DOHH2 (cell line): ENCODE measurements around the gene TNFRSF17.

ENCODE experiments used
- H3F3A ChIP-seq: fragments of 200-600 bp; sonication (generic), shearing (Covaris generic); 2 replicates; pipeline ENCODE4 v1.6.0; 2016; ENCODE audit warnings: antibody characterized with exemption, mild to moderate bottlenecking; ENCODE audit not compliant: control insufficient read depth, insufficient read depth
- H3K27ac ChIP-seq: fragments of 200-600 bp; sonication (generic); 2 replicates; pipeline ENCODE4 v1.5.1; 2014; ENCODE audit warnings: low read depth, mild to moderate bottlenecking, low read length, moderate library complexity
- H3K27me3 ChIP-seq: fragments of 200-600 bp; sonication (generic); 2 replicates; pipeline ENCODE4 v1.6.1; 2014; ENCODE audit warnings: mild to moderate bottlenecking, low read length, mixed read lengths; ENCODE audit not compliant: control insufficient read depth
- H3K36me3 ChIP-seq: fragments of 200-600 bp; sonication (generic); 2 replicates; pipeline ENCODE4 v1.6.1; 2014; ENCODE audit warnings: mild to moderate bottlenecking, low read length, moderate library complexity, mixed read lengths; ENCODE audit not compliant: control insufficient read depth
- H3K4me1 ChIP-seq: fragments of 200-600 bp; sonication (generic); 2 replicates; pipeline ENCODE4 v1.6.1; 2014; ENCODE audit warnings: mild to moderate bottlenecking, low read length, mixed read lengths; ENCODE audit not compliant: control insufficient read depth
- H3K4me2 ChIP-seq: fragments of 200-600 bp; sonication (generic); 2 replicates; pipeline ENCODE4 v1.6.0; 2014; ENCODE audit warnings: mild to moderate bottlenecking, low read length, moderate library complexity
- H3K4me3 ChIP-seq: fragments of 200-600 bp; sonication (generic); 2 replicates; pipeline ENCODE4 v1.5.1; 2014; ENCODE audit warnings: mild to moderate bottlenecking, low read length, mixed read lengths
- H3K79me2 ChIP-seq: fragments of 200-600 bp; sonication (generic); 2 replicates; pipeline ENCODE4 v1.6.1; 2014; ENCODE audit warnings: mild to moderate bottlenecking, low read length, mixed read lengths; ENCODE audit not compliant: control insufficient read depth
- H3K9me2 ChIP-seq: fragments of 200-600 bp; sonication (generic); replicated peaks from 2 replicates; pipeline ENCODE4 v1.6.1; 2014; ENCODE audit warnings: mild to moderate bottlenecking, low read length, mixed read lengths; ENCODE audit not compliant: control insufficient read depth
- H3K9me3 ChIP-seq: fragments of 200-600 bp; sonication (generic); 2 replicates; pipeline ENCODE4 v1.6.1; 2014; ENCODE audit warnings: antibody characterized with exemption, low read length, mixed read lengths; ENCODE audit not compliant: control insufficient read depth, insufficient read depth
- H4K20me1 ChIP-seq: fragments of 200-600 bp; sonication (generic); 2 replicates; pipeline ENCODE4 v1.6.0; 2014; ENCODE audit warnings: low read depth, mild to moderate bottlenecking, antibody characterized with exemption, low read length, moderate library complexity; ENCODE audit not compliant: control insufficient read depth, insufficient read depth
- CTCF ChIP-seq: fragments of 200-600 bp; sonication (generic); IDR thresholded peaks from one replicate; pipeline ENCODE4 v1.5.1; 2014; ENCODE audit warnings: antibody characterized with exemption, mild to moderate bottlenecking, low read depth, low read length; ENCODE audit not compliant: poor library complexity, severe bottlenecking
- EZH2phosphoT487 ChIP-seq: fragments of 200-600 bp; sonication (generic); IDR thresholded peaks from 2 replicates; pipeline ENCODE4 v1.6.1; 2017; ENCODE audit warnings: borderline replicate concordance, mild to moderate bottlenecking, antibody characterized with exemption, low read length, moderate library complexity, mixed read lengths

The TNFRSF17 gene

GRCh38 chr16:11980136-11980844 is 15.3 kb downstream of the TNFRSF17 start:
- Histone ChIP-seq H3K4me3 (peak overlapping the region; percentile 46), H3K9me3 (no peaks in the 10 kb centered on the region), H3K36me3 (peaks cover 14% of the 10 kb centered on the region), H3K4me1 (peaks cover 58% of the 10 kb centered on the region), H4K20me1 (no peaks in the 10 kb centered on the region), H3K9me2 (no peaks in the 10 kb centered on the region), H3K79me2 (peaks cover 94% of the 10 kb centered on the region), H3K27me3 (no peaks in the 10 kb centered on the region), H3F3A (peaks cover 6% of the 10 kb centered on the region), H3K27ac (peak overlapping the region; percentile 25; the same call in 1 of the 2 replicates), H3K4me2 (peak overlapping the region; percentile 95)
- TF ChIP-seq EZH2phosphoT487, result no peak
- TF ChIP-seq CTCF, result no peak

GRCh38 chr16:11985250-11985649 is 20.2 kb downstream of the TNFRSF17 start:
- Histone ChIP-seq H3K27ac (no peak overlapping the region), H3K36me3 (0 out of 2 replicates have a peak, but pooled peaks cover 5% of the 10 kb centered on the region), H3K4me3 (no peak overlapping the region), H4K20me1 (no peaks in the 10 kb centered on the region), H3F3A (peaks cover 2% of the 10 kb centered on the region; the same call in 1 of the 2 replicates), H3K4me1 (peaks cover 43% of the 10 kb centered on the region), H3K4me2 (no peak overlapping the region), H3K9me3 (no peaks in the 10 kb centered on the region), H3K27me3 (no peaks in the 10 kb centered on the region), H3K79me2 (peaks cover 91% of the 10 kb centered on the region), H3K9me2 (no peaks in the 10 kb centered on the region)
- TF ChIP-seq EZH2phosphoT487, result no peak

DNA sequence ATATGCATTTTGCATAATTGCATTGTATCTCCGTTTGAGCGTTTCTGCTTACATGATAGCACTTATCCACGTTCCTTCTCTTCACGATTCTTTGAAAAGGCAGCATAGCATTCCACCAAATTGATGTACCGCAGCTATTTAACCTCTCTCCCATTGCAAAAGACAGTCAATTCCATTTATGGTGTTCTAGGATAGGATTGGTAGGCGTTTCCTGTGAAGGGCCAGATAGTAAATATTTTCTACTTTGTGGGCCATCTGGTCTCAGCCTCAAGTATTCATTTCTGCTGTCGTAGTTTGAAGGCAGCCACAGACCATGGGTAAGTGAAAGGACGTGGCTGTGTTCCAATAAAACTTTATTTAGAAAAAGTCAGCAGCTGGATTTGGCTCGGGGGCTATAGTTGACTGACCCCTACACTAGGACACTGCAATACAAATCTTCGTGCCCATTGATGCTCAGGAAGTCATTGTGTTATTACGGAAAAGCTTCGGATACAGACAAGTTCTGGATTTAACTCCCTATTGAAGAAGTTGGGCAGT is 21.6 kb downstream of the TNFRSF17 start:
- peaks cover 30% of the 10 kb centered on the region for H3K4me1 ChIP-seq
- peaks cover 87% of the 10 kb centered on the region for H3K79me2 ChIP-seq
- no peaks in the 10 kb centered on the region for H3F3A ChIP-seq
- TF ChIP-seq CTCF (no peak), EZH2phosphoT487 (no peak)
- H3K4me3 ChIP-seq, result no peak overlapping the region
- H3K4me2 ChIP-seq, result no peak overlapping the region
- H3K9me3 ChIP-seq, result no peaks in the 10 kb centered on the region
- H3K36me3 ChIP-seq, result no peaks in the 10 kb centered on the region
- H3K9me2 ChIP-seq, result no peaks in the 10 kb centered on the region
- H4K20me1 ChIP-seq, result no peaks in the 10 kb centered on the region
- no peaks in the 10 kb centered on the region for H3K27me3 ChIP-seq
- no peak overlapping the region for H3K27ac ChIP-seq

- Histone ChIP-seq H3K4me3 (no peak overlapping the region), H3F3A (no peaks in the 10 kb centered on the region), H3K4me2 (no peak overlapping the region), H4K20me1 (no peaks in the 10 kb centered on the region), H3K9me2 (no peaks in the 10 kb centered on the region), H3K79me2 (peaks cover 83% of the 10 kb centered on the region), H3K4me1 (peaks cover 24% of the 10 kb centered on the region), H3K27ac (no peak overlapping the region), H3K27me3 (no peaks in the 10 kb centered on the region), H3K9me3 (no peaks in the 10 kb centered on the region), H3K36me3 (no peaks in the 10 kb centered on the region)
- no peak for TF ChIP-seq CTCF
- TF ChIP-seq EZH2phosphoT487, result no peak
Observed at GRCh38 chr16:11988258-11988978, 23.4 kb downstream of the TNFRSF17 start.
